Urinary bladder (tissue), 4 donors: ENCODE measurements around the gene VIT. TPM values are rescaled to one million over a fixed set of nuclear protein-coding genes. Genes with fewer than 3 reads are reported as not detected.

Experiments used
- DNase-seq: peaks from one replicate; pipeline ENCODE4 v3.0.0-alpha.2; 2015; ENCODE audit errors: extremely low spot score
- H3K27ac ChIP-seq: one replicate; pipeline ENCODE4 v1.5.1; 2013; ENCODE audit warnings: low read depth, mild to moderate bottlenecking, moderate library complexity
- H3K36me3 ChIP-seq: one replicate; pipeline ENCODE4 v1.6.1; 2013; ENCODE audit warnings: mild to moderate bottlenecking, moderate library complexity; ENCODE audit not compliant: insufficient read depth
- H3K4me1 ChIP-seq: one replicate; pipeline ENCODE4 v1.6.1; 2013; ENCODE audit warnings: mild to moderate bottlenecking, moderate library complexity; ENCODE audit not compliant: insufficient read depth
- H3K4me3 ChIP-seq: one replicate; pipeline ENCODE4 v1.5.1; 2013; ENCODE audit warnings: low read depth, low read length
- WGBS: extraction: QIAGEN DNeasy Blood & Tissue Kit; methylation state at CpG from one replicate; pipeline ENCODE4 v1.1.7; 2013; 5-methylcytosine and 5-hydroxymethylcytosine counted together
- polyA plus RNA-seq: library from polyadenylated mRNA; stranded (reverse); fragments of 200-250 nt; gene quantifications from one replicate; pipeline ENCODE4 v1.2.3, GENCODE V29; 2013
- total RNA-seq: library from RNA; depleted of rRNA; stranded (reverse); fragments of >200 nt; gene quantifications from one replicate; pipeline ENCODE4 v1.2.3, GENCODE V29; 2014
- donor health status: healthy with polysubstance abuse.
- donor health status: healthy.

Gene VIT
- total RNA-seq (10.0 TPM), polyA plus RNA-seq (47.4 TPM)

- DNase-seq, result no peak
- Histone ChIP-seq H3K4me1 (no peaks in the 10 kb centered on the region), H3K4me3 (no peak within 1 kb of the TSS), H3K27ac (no peak within 1 kb of the TSS), H3K36me3 (no peaks in the 10 kb centered on the region)
- 67% methylated on average over 2 of the region's 2 CpGs for WGBS
These were observed at the start of gene VIT for GRCh38 chr2:36696533-36696932. Gene VIT (plus strand): TSS chr2:36696707. CDS start chr2:36716371, 19,664 bp downstream.

GRCh38 chr2:36650031-36650829 lies 46.3 kb upstream of the VIT start:
- Histone ChIP-seq H3K4me3 (no peak overlapping the region), H3K36me3 (no peaks in the 10 kb centered on the region), H3K27ac (no peak overlapping the region), H3K4me1 (no peaks in the 10 kb centered on the region)
- DNase-seq, result no peak
- WGBS, result 68% methylated on average over 4 of the region's 4 CpGs

- DNase-seq, result no peak
- WGBS, result 88% methylated on average over 5 of the region's 5 CpGs
- no peak overlapping the region for H3K27ac ChIP-seq
- no peaks in the 10 kb centered on the region for H3K36me3 ChIP-seq
- no peak overlapping the region for H3K4me3 ChIP-seq
- no peaks in the 10 kb centered on the region for H3K4me1 ChIP-seq
These were observed 43.4 kb upstream of the VIT start for GRCh38 chr2:36653155-36653554.

- Histone ChIP-seq H3K27ac (no peak overlapping the region), H3K36me3 (no peaks in the 10 kb centered on the region), H3K4me3 (no peak overlapping the region), H3K4me1 (no peaks in the 10 kb centered on the region)
- DNase-seq, result no peak
- WGBS, result 54% methylated on average over 2 of the region's 2 CpGs
These were observed 42.4 kb upstream of the VIT start for GRCh38 chr2:36653967-36654694.

GRCh38 chr2:36655453-36655852 lies 41.1 kb upstream of the VIT start:
- H3K36me3 ChIP-seq, result no peaks in the 10 kb centered on the region
- no peaks in the 10 kb centered on the region for H3K4me1 ChIP-seq
- H3K4me3 ChIP-seq, result no peak overlapping the region
- no peak for DNase-seq
- WGBS, result 81% methylated on average over 4 of the region's 4 CpGs
- H3K27ac ChIP-seq, result no peak overlapping the region

GRCh38 chr2:36657703-36658102 lies 38.8 kb upstream of the VIT start:
- no peak for DNase-seq
- no peak overlapping the region for H3K4me3 ChIP-seq
- no peaks in the 10 kb centered on the region for H3K4me1 ChIP-seq
- no peaks in the 10 kb centered on the region for H3K36me3 ChIP-seq
- H3K27ac ChIP-seq, result no peak overlapping the region
- WGBS, result 94% methylated on average over 1 of the region's 1 CpG

GRCh38 chr2:36658277-36658748 lies 38.2 kb upstream of the VIT start:
- no peaks in the 10 kb centered on the region for H3K36me3 ChIP-seq
- H3K27ac ChIP-seq, result no peak overlapping the region
- no peak overlapping the region for H3K4me3 ChIP-seq
- 75% methylated on average over 1 of the region's 1 CpG for WGBS
- no peaks in the 10 kb centered on the region for H3K4me1 ChIP-seq
- DNase-seq, result no peak

- H3K36me3 ChIP-seq, result no peaks in the 10 kb centered on the region
- H3K4me3 ChIP-seq, result no peak overlapping the region
- WGBS, result 96% methylated on average over 2 of the region's 2 CpGs
- no peak for DNase-seq
- H3K27ac ChIP-seq, result no peak overlapping the region
- H3K4me1 ChIP-seq, result no peaks in the 10 kb centered on the region
These were observed 37.3 kb upstream of the VIT start for GRCh38 chr2:36659218-36659617.

- no peak overlapping the region for H3K27ac ChIP-seq
- H3K4me3 ChIP-seq, result no peak overlapping the region
- H3K36me3 ChIP-seq, result no peaks in the 10 kb centered on the region
- no peaks in the 10 kb centered on the region for H3K4me1 ChIP-seq
- DNase-seq, result no peak
These were observed 36.6 kb upstream of the VIT start for GRCh38 chr2:36659872-36660312.

GRCh38 chr2:36662638-36663037 lies 33.9 kb upstream of the VIT start:
- 90% methylated on average over 8 of the region's 8 CpGs for whole genome bisulfite sequencing
- Histone ChIP-seq H3K27ac (no peak overlapping the region), H3K36me3 (no peaks in the 10 kb centered on the region), H3K4me3 (no peak overlapping the region), H3K4me1 (no peaks in the 10 kb centered on the region)
- DNase-seq, result no peak

GRCh38 chr2:36663295-36663694 lies 33.2 kb upstream of the VIT start:
- WGBS, result 48% methylated on average over 2 of the region's 2 CpGs
- no peak overlapping the region for H3K27ac ChIP-seq

GRCh38 chr2:36663851-36664695 lies 32.4 kb upstream of the VIT start:
- H3K4me3 ChIP-seq, result no peak overlapping the region
- no peaks in the 10 kb centered on the region for H3K4me1 ChIP-seq
- H3K27ac ChIP-seq, result no peak overlapping the region
- H3K36me3 ChIP-seq, result no peaks in the 10 kb centered on the region
- no peak for DNase-seq
- WGBS, result 31% methylated on average over 12 of the region's 12 CpGs

More at GRCh38 chr2:36663295-36663694, 33.2 kb upstream of the VIT start:
- Histone ChIP-seq H3K4me1 (no peaks in the 10 kb centered on the region), H3K36me3 (no peaks in the 10 kb centered on the region), H3K4me3 (no peak overlapping the region)
- no peak for DNase-seq

GRCh38 chr2:36664696-36665076 lies 31.8 kb upstream of the VIT start:
- no peak for DNase-seq
- no peaks in the 10 kb centered on the region for H3K4me1 ChIP-seq
- WGBS, result 42% methylated on average over 1 of the region's 1 CpG
- H3K36me3 ChIP-seq, result no peaks in the 10 kb centered on the region
- H3K27ac ChIP-seq, result no peak overlapping the region
- no peak overlapping the region for H3K4me3 ChIP-seq
